Measurements from ENCODE around the gene ACTG1.

DNA sequence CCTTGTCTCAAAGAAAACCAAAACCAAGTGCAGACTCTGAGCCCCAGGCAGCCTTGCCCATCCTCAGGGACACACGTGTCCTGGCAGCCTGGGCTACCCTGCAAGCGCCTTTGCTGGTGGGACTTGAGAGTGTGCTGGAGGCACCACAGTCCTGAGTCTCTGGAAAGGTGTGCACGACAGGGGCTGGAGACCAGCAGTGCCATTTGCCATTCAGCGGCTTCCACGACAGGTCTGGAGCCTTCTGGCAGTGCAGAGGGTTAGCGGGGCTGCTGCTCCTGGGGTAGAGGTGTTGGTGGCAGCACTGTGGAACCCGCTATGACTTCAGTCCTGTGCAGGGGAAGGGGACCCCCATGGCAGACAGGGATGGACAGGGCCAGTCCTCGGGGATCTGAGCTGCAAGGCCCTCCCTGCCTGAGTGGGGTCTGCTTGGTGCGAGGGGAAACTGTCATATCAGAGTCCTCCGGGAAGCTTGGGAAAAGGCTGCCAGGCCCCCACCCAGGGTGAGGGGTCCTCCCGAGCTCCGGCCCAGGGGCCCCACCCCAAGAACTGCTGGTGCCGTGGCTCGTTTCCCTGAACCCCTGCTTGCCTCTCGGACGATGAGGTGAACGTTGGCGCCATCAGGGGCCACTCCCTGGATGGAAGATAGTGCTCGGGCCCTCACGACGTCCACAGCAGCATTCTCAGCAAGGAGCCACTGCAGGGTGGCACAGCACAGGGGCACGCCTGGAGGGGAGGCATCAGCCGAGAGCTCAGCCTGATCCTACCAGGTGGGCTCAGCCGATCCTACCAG, 32.8 kb upstream of the ACTG1 start:
- TF ChIP-seq CTCF (IDR thresholded peaks at IDR 0.05): no peak
- no peak for TF ChIP-seq YY1 (IDR thresholded peaks at IDR 0.05; ENCODE audit: low read depth)
- no peak for TF ChIP-seq FOXJ3 (CRISPR knock-in tag; IDR thresholded peaks at IDR 0.05)
- no peak for TF ChIP-seq RFX5 (IDR thresholded peaks at IDR 0.05; ENCODE audit: low read length)
- TF ChIP-seq PBX3 (IDR thresholded peaks at IDR 0.05): no peak
- TF ChIP-seq TAF1 (IDR thresholded peaks at IDR 0.05; ENCODE audit: borderline replicate concordance, low read depth, low read length): no peak
- no peak for TF ChIP-seq ZBTB33 (IDR thresholded peaks at IDR 0.05; ENCODE audit: borderline replicate concordance, low read depth)

Measured in SK-N-SH (cell line).